ENCODE results near the gene TWNK.

- TF ChIP-seq CTCF (IDR thresholded peaks at IDR 0.05) (no peak), POLR2A (IDR thresholded peaks at IDR 0.05) (no peak)
These were observed 27.7 kb downstream of the TWNK start for GRCh38 chr10:101014966-101015581.
